ENCODE data around the gene TBX10.
"Not testable (repeated sequence)": the region's sequence is repeated elsewhere in the genome, so short reads cannot be mapped to it uniquely, and the experiment has no call there.

Gene TBX10

GRCh38 chr11:67596753-67597300, 42.7 kb downstream of the TBX10 start:
- no peak for DNase-seq

GRCh38 chr11:67594480-67594879, 45.1 kb downstream of the TBX10 start:
- no peak for DNase-seq

GRCh38 chr11:67593565-67593905, 46.0 kb downstream of the TBX10 start:
- DNase-seq: no peak

GRCh38 chr11:67592880-67593564, 46.5 kb downstream of the TBX10 start:
- DNase-seq: no peak

DNA sequence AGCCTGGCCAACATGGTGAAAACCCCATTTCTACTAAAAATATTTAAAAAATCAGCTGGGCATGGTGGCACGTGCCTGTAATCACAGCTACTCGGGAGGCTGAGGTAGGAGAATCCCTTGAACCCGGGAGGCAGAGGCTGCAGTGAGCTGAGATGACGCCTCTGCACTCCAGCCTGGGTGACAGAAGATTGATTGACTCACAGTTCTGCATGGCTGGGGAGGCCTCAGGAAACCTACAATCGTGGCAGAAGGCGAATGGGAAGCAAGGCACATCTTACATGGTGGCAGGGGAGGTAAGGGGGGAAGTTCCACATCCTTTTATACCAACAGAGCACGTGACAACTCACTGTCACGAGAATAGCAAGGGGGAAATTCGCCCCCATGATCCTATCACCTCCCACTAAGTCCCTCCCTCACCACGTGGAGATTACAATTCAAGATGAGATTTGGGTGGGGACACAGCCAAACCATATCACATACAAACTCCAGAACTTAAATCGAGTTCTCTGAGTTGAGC, 50.6 kb downstream of the TBX10 start:
- not testable (repeated sequence) for DNase-seq

- DNase-seq: no peak
Observed at GRCh38 chr11:67588136-67588503, 51.4 kb downstream of the TBX10 start.

DNA sequence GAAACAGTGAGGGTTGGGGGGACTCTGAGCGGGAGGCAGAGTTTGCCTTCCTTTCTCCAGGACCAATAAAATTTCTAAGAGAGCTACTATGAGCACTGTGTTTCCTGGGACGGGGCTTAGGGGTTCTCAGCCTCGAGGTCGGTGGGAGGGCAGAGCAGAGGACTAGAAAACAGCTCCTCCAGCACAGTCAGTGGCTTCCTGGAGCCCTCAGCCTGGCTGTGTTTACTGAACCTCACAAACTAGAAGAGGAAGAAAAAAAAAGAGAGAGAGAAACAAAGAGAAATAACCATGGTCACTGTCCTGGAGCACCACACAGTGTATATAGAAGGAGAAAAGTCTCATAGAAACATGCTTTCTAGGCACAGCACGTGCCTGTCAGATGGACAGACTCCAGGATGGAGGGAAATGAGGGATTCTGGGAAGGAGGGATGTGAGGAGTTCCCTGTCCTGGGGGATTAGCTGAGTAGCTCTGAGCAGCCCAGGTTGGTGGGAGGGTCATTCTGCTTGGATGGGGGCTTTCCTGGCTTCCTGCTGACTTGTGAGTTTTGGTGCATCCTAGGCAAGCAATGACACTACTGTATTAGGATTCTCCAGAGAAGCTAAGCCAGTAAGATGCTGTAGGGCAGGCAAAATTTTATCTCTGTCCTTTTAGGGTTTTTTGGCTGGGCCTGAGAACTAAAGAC, 52.9 kb downstream of the TBX10 start:
- DNase-seq: no peak

- no peak for DNase-seq
Observed at GRCh38 chr11:67585911-67586310, 53.7 kb downstream of the TBX10 start.

DNA sequence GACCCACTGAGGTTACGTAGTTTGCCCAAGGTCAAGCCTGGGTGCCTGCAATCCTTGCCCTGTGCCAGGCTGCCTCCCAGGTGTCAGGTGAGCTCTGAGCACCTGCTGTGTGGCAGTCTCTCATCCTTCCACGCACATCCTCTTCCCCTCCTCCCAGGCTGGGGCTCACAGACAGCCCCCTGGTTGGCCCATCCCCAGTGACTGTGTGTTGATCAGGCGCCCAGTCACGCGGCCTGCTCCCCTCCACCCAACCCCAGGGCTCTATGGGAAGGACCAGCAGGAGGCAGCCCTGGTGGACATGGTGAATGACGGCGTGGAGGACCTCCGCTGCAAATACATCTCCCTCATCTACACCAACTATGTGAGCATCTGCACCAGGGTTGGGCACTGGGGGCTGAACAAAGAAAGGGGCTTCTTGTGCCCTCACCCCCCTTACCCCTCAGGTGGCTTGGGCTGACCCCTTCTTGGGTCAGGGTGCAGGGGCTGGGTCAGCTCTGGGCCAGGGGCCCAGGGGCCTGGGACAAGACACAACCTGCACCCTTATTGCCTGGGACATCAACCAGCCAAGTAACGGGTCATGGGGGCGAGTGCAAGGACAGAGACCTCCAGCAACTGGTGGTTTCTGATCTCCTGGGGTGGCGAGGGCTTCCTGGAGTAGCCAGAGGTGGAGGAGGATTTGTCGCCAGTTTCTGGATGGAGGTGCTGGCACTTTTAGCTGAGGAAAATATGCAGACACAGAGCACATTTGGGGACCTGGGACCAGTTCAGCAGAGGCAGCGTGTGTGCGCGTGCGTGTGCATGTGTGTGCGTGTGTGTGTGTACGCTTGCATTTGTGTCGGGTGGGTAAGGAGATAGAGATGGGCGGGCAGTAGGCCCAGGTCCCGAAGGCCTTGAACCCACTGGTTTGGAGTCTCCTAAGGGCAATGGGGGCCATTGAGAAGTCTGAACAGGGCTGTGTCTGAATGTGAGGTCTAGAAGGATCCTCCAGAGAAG, 54.4 kb downstream of the TBX10 start:
- DNase-seq: no peak

GRCh38 chr11:67584205-67584880, 55.2 kb downstream of the TBX10 start:
- DNase-seq: peak; percentile 32

GRCh38 chr11:67583247-67584204, 56.0 kb downstream of the TBX10 start, which contains the start of gene GSTP1:
TSS of gene GSTP1 (plus strand) at chr11:67583812. CDS start at chr11:67583844, 32 bp downstream.
- DNase-seq: peak; percentile 85

DNA sequence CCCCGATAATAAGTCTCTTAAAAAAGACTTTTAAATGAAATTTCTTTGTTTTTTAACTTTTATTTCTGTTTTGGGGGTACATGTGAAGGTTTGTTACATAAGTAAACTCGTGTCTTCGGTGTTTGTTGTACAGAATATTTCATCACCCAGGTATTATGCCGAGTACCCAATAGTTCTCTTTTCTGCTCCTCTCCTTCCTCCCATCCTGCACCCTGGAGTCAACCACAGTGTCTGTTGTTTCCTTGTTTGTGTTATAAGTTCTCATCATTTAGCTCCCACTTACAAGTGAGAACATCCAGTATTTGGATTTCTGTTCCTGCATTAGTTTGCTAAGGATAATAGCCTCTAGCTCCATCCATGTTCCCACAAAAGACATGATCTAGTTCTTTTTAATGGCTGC, 57.6 kb downstream of the TBX10 start:
- DNase-seq: no peak

- DNase-seq: no peak
Observed at GRCh38 chr11:67581469-67581868, 58.1 kb downstream of the TBX10 start.
